ENCODE results near the gene CRB1. TPM values are rescaled to one million over a fixed set of nuclear protein-coding genes. Genes with fewer than 3 reads are reported as not detected.

Gene CRB1
- total RNA-seq, 1 experiment from 2014 or later = not detected

GRCh38 chr1:197287863-197288262 is 19.8 kb downstream of the CRB1 start:
- Histone ChIP-seq H3K4me2 (no peak overlapping the region), H4K20me1 (ENCODE audit: insufficient read depth) (no peaks in the 10 kb centered on the region), H3K4me1 (replicated peaks; ENCODE audit: insufficient read depth) (0 out of 2 replicates have a peak, but pooled peaks cover 3% of the 10 kb centered on the region), H3K79me2 (ENCODE audit: low read depth) (no peaks in the 10 kb centered on the region), H3K9me3 (ENCODE audit: insufficient read depth, low read depth) (no peaks in the 10 kb centered on the region), H3K27me3 (ENCODE audit: insufficient read depth, low read depth) (no peaks in the 10 kb centered on the region), H3K36me3 (ENCODE audit: low read depth) (no peaks in the 10 kb centered on the region), H3F3A (ENCODE audit: insufficient read depth, low read depth) (no peaks in the 10 kb centered on the region), H3K9me2 (ENCODE audit: insufficient read depth) (no peaks in the 10 kb centered on the region), H3K27ac (no peak overlapping the region), H3K4me3 (no peak overlapping the region), H2AFZ (0 out of 2 replicates have a peak overlapping the region, but pooled peaks have one; percentile 34)
- POLR2A ChIA-PET (ENCODE audit: unreplicated experiment) = no interaction called here
- DNase-seq = no peak
- CTCF ChIA-PET = no interaction called here
- intact Hi-C loops (cut with micrococcal nuclease; ENCODE audit: unreplicated experiment) = no loop called here
- no TSS peak for BruUV-seq (replicated peaks)
- TF ChIP-seq CTCF (conservative IDR thresholded peaks at IDR 0.05) = no peak
- no peak for TF ChIP-seq EZH2 (IDR thresholded peaks at IDR 0.05; ENCODE audit: low read depth)

- Histone ChIP-seq H3K27ac (no peak overlapping the region), H3K9me3 (ENCODE audit: insufficient read depth, low read depth) (no peaks in the 10 kb centered on the region), H3K4me2 (no peak overlapping the region), H3K36me3 (ENCODE audit: low read depth) (no peaks in the 10 kb centered on the region), H2AFZ (no peak overlapping the region), H3K27me3 (ENCODE audit: insufficient read depth, low read depth) (no peaks in the 10 kb centered on the region), H3K4me1 (replicated peaks; ENCODE audit: insufficient read depth) (no peaks in the 10 kb centered on the region), H4K20me1 (ENCODE audit: insufficient read depth) (no peaks in the 10 kb centered on the region), H3K4me3 (no peak overlapping the region), H3K79me2 (ENCODE audit: low read depth) (no peaks in the 10 kb centered on the region), H3F3A (ENCODE audit: insufficient read depth, low read depth) (no peaks in the 10 kb centered on the region), H3K9me2 (ENCODE audit: insufficient read depth) (no peaks in the 10 kb centered on the region)
- no TSS peak for BruUV-seq (replicated peaks)
- DNase-seq = peak in 1 of 2 experiments; percentile 73
- intact Hi-C loops (cut with micrococcal nuclease; ENCODE audit: unreplicated experiment) = no loop called here
- CTCF ChIA-PET = no interaction called here
- POLR2A ChIA-PET (ENCODE audit: unreplicated experiment) = no interaction called here
- TF ChIP-seq EZH2 (IDR thresholded peaks at IDR 0.05; ENCODE audit: low read depth) = no peak
- no peak for TF ChIP-seq CTCF (conservative IDR thresholded peaks at IDR 0.05)
These were observed 34.7 kb downstream of the CRB1 start for GRCh38 chr1:197302775-197303174.

- POLR2A ChIA-PET (ENCODE audit: unreplicated experiment) = no interaction called here
- no peaks in the 10 kb centered on the region for H3K9me2 ChIP-seq (ENCODE audit: insufficient read depth)
- CTCF ChIA-PET = interaction anchor here (0.5 kb wide), 1 partner anchor 12 kb away, joined by 3 read pairs; no protein-coding TSS in a partner anchor
- H3K4me3 ChIP-seq = no peak overlapping the region
- intact Hi-C loops (cut with micrococcal nuclease; ENCODE audit: unreplicated experiment) = no loop called here
- H3F3A ChIP-seq (ENCODE audit: insufficient read depth, low read depth) = no peaks in the 10 kb centered on the region
- H3K4me1 ChIP-seq (replicated peaks; ENCODE audit: insufficient read depth) = no peaks in the 10 kb centered on the region
- no peaks in the 10 kb centered on the region for H3K79me2 ChIP-seq (ENCODE audit: low read depth)
- H4K20me1 ChIP-seq (ENCODE audit: insufficient read depth) = no peaks in the 10 kb centered on the region
- no peak for DNase-seq
- no peak overlapping the region for H3K27ac ChIP-seq
- H3K36me3 ChIP-seq (ENCODE audit: low read depth) = no peaks in the 10 kb centered on the region
- TF ChIP-seq CTCF (conservative IDR thresholded peaks at IDR 0.05) = no peak
- no peak for TF ChIP-seq EZH2 (IDR thresholded peaks at IDR 0.05; ENCODE audit: low read depth)
- no TSS peak for BruUV-seq (replicated peaks)
- no peaks in the 10 kb centered on the region for H3K27me3 ChIP-seq (ENCODE audit: insufficient read depth, low read depth)
- no peak overlapping the region for H2AFZ ChIP-seq
- H3K9me3 ChIP-seq (ENCODE audit: insufficient read depth, low read depth) = peaks cover 3% of the 10 kb centered on the region; the same call in 1 of the 2 replicates
- H3K4me2 ChIP-seq = no peak overlapping the region
These were observed 35.4 kb downstream of the CRB1 start for GRCh38 chr1:197303463-197303862.

Measured in PC-9 (cell line).